H9 (cell line): ENCODE results near the gene SLC12A3. TPM values are rescaled to one million over a fixed set of nuclear protein-coding genes. Genes with fewer than 3 reads are reported as not detected.

Experiments
- DNase-seq: peaks from one replicate; pipeline ENCODE4 v3.0.0-alpha.2; 2017
- H2AFZ ChIP-seq: one replicate; pipeline ENCODE4 v1.6.1; 2013; ENCODE audit warnings: mild to moderate bottlenecking, low read length, control low read depth, moderate library complexity
- H2AK5ac ChIP-seq: 2 replicates; pipeline ENCODE4 v1.6.1; 2013; ENCODE audit warnings: low read length, control low read depth, mixed read lengths; ENCODE audit not compliant: insufficient read length
- H2BK120ac ChIP-seq: one replicate; pipeline ENCODE4 v1.6.1; 2013; ENCODE audit warnings: low read depth, mild to moderate bottlenecking, low read length, control low read depth, inconsistent platforms; ENCODE audit not compliant: poor library complexity, severe bottlenecking
- H2BK12ac ChIP-seq: 2 replicates; pipeline ENCODE4 v1.6.1; 2013; ENCODE audit warnings: low read length, control low read depth, mixed read lengths, low read depth; ENCODE audit not compliant: insufficient read length
- H2BK15ac ChIP-seq: 2 replicates; pipeline ENCODE4 v1.6.1; 2013; ENCODE audit warnings: low read depth, low read length, control low read depth
- H2BK20ac ChIP-seq: one replicate; pipeline ENCODE4 v1.6.1; 2013; ENCODE audit warnings: low read depth, mild to moderate bottlenecking, low read length, control low read depth, inconsistent platforms; ENCODE audit not compliant: poor library complexity, severe bottlenecking
- H2BK5ac ChIP-seq: 2 replicates; pipeline ENCODE4 v1.6.1; 2013; ENCODE audit warnings: low read length, control low read depth, mixed read lengths; ENCODE audit not compliant: insufficient read length
- H3K14ac ChIP-seq: 2 replicates; pipeline ENCODE4 v1.6.1; 2013; ENCODE audit warnings: low read length, control low read depth; ENCODE audit not compliant: insufficient read depth
- H3K18ac ChIP-seq: 2 replicates; pipeline ENCODE4 v1.6.1; 2013; ENCODE audit warnings: low read depth, mild to moderate bottlenecking, mixed read lengths, low read length, control low read depth; ENCODE audit not compliant: insufficient read length
- H3K23ac ChIP-seq: 2 replicates; pipeline ENCODE4 v1.6.1; 2013; ENCODE audit warnings: low read length, control low read depth, mixed read lengths, low read depth; ENCODE audit not compliant: insufficient read length
- H3K23me2 ChIP-seq: 2 replicates; pipeline ENCODE4 v1.6.1; 2013; ENCODE audit warnings: low read depth, mild to moderate bottlenecking, mixed read lengths, low read length, control low read depth; ENCODE audit not compliant: insufficient read length, poor library complexity, severe bottlenecking
- H3K27ac ChIP-seq: 2 replicates; pipeline ENCODE4 v1.5.1; 2013; ENCODE audit warnings: low read length, control low read depth, mixed read lengths, low read depth; ENCODE audit not compliant: insufficient read length
- H3K27me3 ChIP-seq: 2 replicates; pipeline ENCODE4 v1.6.1; 2013; ENCODE audit warnings: low read length, control low read depth, inconsistent platforms; ENCODE audit not compliant: insufficient read depth
- H3K4ac ChIP-seq: 2 replicates; pipeline ENCODE4 v1.6.1; 2013; ENCODE audit warnings: low read depth, mild to moderate bottlenecking, control low read depth, inconsistent platforms, low read length, moderate library complexity
- H3K4me1 ChIP-seq: 2 replicates; pipeline ENCODE4 v1.6.1; 2013; ENCODE audit warnings: low read length, control low read depth, inconsistent platforms; ENCODE audit not compliant: insufficient read depth
- H3K4me2 ChIP-seq: 2 replicates; pipeline ENCODE4 v1.6.1; 2013; ENCODE audit warnings: low read length, control low read depth, mixed read lengths; ENCODE audit not compliant: insufficient read length, insufficient read depth
- H3K56ac ChIP-seq: 2 replicates; pipeline ENCODE4 v1.6.1; 2013; ENCODE audit warnings: low read depth, mild to moderate bottlenecking, mixed read lengths, low read length, control low read depth; ENCODE audit not compliant: insufficient read length
- H3K79me1 ChIP-seq: 2 replicates; pipeline ENCODE4 v1.6.1; 2013; ENCODE audit warnings: low read depth, mild to moderate bottlenecking, moderate library complexity, low read length, control low read depth, inconsistent platforms; ENCODE audit not compliant: insufficient read depth, poor library complexity, severe bottlenecking
- H3K79me2 ChIP-seq: 2 replicates; pipeline ENCODE4 v1.6.1; 2013; ENCODE audit warnings: low read length, control low read depth, inconsistent platforms; ENCODE audit not compliant: insufficient read depth
- H3K9ac ChIP-seq: 2 replicates; pipeline ENCODE4 v1.6.1; 2013; ENCODE audit warnings: low read length, control low read depth, mixed read lengths; ENCODE audit not compliant: insufficient read length; ENCODE audit errors: extremely low read depth
- H3K9me3 ChIP-seq: one replicate; pipeline ENCODE4 v1.6.1; 2013; ENCODE audit warnings: low read depth, low read length, inconsistent platforms; ENCODE audit not compliant: control insufficient read depth
- H3T11ph ChIP-seq: one replicate; pipeline ENCODE4 v1.6.1; 2013; ENCODE audit warnings: mild to moderate bottlenecking, low read length, control low read depth, inconsistent platforms
- H4K20me1 ChIP-seq: one replicate; pipeline ENCODE4 v1.6.1; 2013; ENCODE audit not compliant: control insufficient read depth, insufficient read length, insufficient read depth
- H4K5ac ChIP-seq: 2 replicates; pipeline ENCODE4 v1.6.1; 2013; ENCODE audit warnings: low read depth, mild to moderate bottlenecking, mixed read lengths, low read length, control low read depth; ENCODE audit not compliant: insufficient read length
- H4K8ac ChIP-seq: replicated peaks from 2 replicates; pipeline ENCODE4 v1.6.1; 2013; ENCODE audit warnings: low read length, control low read depth, mixed read lengths, low read depth; ENCODE audit not compliant: insufficient read length
- H4K91ac ChIP-seq: 2 replicates; pipeline ENCODE4 v1.6.1; 2013; ENCODE audit warnings: low read depth, mild to moderate bottlenecking, moderate library complexity, mixed read lengths, low read length, control low read depth; ENCODE audit not compliant: insufficient read length
- H3K27ac Mint-ChIP-seq, 3 experiments: 2 replicates in 2 of 3; 3 replicates in 1 of 3; pipeline ENCODE4 v1.8.0; 2020 to 2021; ENCODE audit warnings: mixed read lengths in 3 of 3, mild to moderate bottlenecking in 1 of 3, moderate library complexity in 1 of 3
- H3K27me3 Mint-ChIP-seq: 2 replicates; pipeline ENCODE4 v1.8.0; 2021; ENCODE audit warnings: low read depth, mild to moderate bottlenecking, moderate library complexity, mixed read lengths
- H3K36me3 Mint-ChIP-seq, 3 experiments: 2 replicates in 2 of 3; 3 replicates in 1 of 3; pipeline ENCODE4 v1.8.0; 2020 to 2021; ENCODE audit warnings: low read depth in 3 of 3, mixed read lengths in 3 of 3; ENCODE audit not compliant: insufficient read depth in 1 of 3
- H3K4me1 Mint-ChIP-seq, 2 experiments: 2 replicates each; pipeline ENCODE4 v1.8.0; 2020; ENCODE audit warnings: mixed read lengths in 2 of 2
- H3K4me3 Mint-ChIP-seq, 2 experiments: 2 replicates in 1 of 2; 3 replicates in 1 of 2; pipeline ENCODE4 v1.8.0; 2020 to 2021; ENCODE audit warnings: mild to moderate bottlenecking in 2 of 2, mixed read lengths in 2 of 2, moderate library complexity in 1 of 2
- H3K9me3 Mint-ChIP-seq, 2 experiments: 2 replicates in 1 of 2; 3 replicates in 1 of 2; pipeline ENCODE4 v1.8.0; 2020; ENCODE audit warnings: mild to moderate bottlenecking in 2 of 2, mixed read lengths in 2 of 2, moderate library complexity in 1 of 2
- WGBS: extraction: QIAGEN DNeasy Blood & Tissue Kit; methylation state at CpG from one replicate; pipeline ENCODE4 v1.1.7; 2013; ENCODE audit warnings: missing lambda C conversion rate, low lambda C conversion rate, mixed read lengths; ENCODE audit not compliant: insufficient read length; ENCODE audit errors: extremely low coverage; 5-methylcytosine and 5-hydroxymethylcytosine counted together
- total RNA-seq: library from RNA; stranded (reverse); gene quantifications from 2 replicates; pipeline ENCODE4 v1.2.1, GENCODE V29; 2021
- TF ChIP-seq, protein P1 (sequence below): fragments of 200-600 bp; sonication (generic); conservative IDR thresholded peaks from 3 replicates; pipeline ENCODE4 v1.8.0; 2021; ENCODE audit warnings: antibody characterized with exemption, mild to moderate bottlenecking

The SLC12A3 gene
- total RNA-seq, 1 experiment from 2014 or later: not detected

- peaks cover 3 to 7% of the 10 kb centered on the region in 2 experiments; a peak in 3 of 5 replicates for H3K9me3 Mint-ChIP-seq
- WGBS: no CpG with 5 or more reads among the region's 3 CpGs
Measured at GRCh38 chr16:56907401-56907800, 42.4 kb downstream of the SLC12A3 start.

More at GRCh38 chr16:56907401-56907800, 42.4 kb downstream of the SLC12A3 start:
- Histone ChIP-seq H3T11ph (no peak overlapping the region), H2BK15ac (no peak overlapping the region), H3K79me1 (no peaks in the 10 kb centered on the region), H2AFZ (no peak overlapping the region), H3K27me3 (no peaks in the 10 kb centered on the region), H3K9me3 (no peaks in the 10 kb centered on the region), H2BK12ac (no peak overlapping the region), H4K5ac (no peak overlapping the region), H4K91ac (no peak overlapping the region), H3K23ac (no peak overlapping the region), H3K56ac (no peak overlapping the region), H3K27ac (no peak overlapping the region), H2BK120ac (no peak overlapping the region), H3K9ac (no peak overlapping the region), H4K20me1 (no peaks in the 10 kb centered on the region), H3K4me1 (peaks cover 5% of the 10 kb centered on the region), H3K18ac (no peak overlapping the region), H3K4ac (no peak overlapping the region), H3K79me2 (no peaks in the 10 kb centered on the region), H2BK20ac (no peak overlapping the region), H4K8ac (no peak overlapping the region), H3K14ac (no peak overlapping the region), H3K4me2 (no peak overlapping the region), H3K23me2 (no peaks in the 10 kb centered on the region), H2AK5ac (no peak overlapping the region), H2BK5ac (no peak overlapping the region)
- H3K27ac Mint-ChIP-seq: no peak overlapping the region; a peak in 1 of 7 replicates
- peaks cover 30 to 36% of the 10 kb centered on the region in 2 experiments for H3K4me1 Mint-ChIP-seq
- H3K27me3 Mint-ChIP-seq: peaks cover 6% of the 10 kb centered on the region
- no peak for DNase-seq
- H3K4me3 Mint-ChIP-seq: no peak overlapping the region
- TF ChIP-seq, protein P1, sequence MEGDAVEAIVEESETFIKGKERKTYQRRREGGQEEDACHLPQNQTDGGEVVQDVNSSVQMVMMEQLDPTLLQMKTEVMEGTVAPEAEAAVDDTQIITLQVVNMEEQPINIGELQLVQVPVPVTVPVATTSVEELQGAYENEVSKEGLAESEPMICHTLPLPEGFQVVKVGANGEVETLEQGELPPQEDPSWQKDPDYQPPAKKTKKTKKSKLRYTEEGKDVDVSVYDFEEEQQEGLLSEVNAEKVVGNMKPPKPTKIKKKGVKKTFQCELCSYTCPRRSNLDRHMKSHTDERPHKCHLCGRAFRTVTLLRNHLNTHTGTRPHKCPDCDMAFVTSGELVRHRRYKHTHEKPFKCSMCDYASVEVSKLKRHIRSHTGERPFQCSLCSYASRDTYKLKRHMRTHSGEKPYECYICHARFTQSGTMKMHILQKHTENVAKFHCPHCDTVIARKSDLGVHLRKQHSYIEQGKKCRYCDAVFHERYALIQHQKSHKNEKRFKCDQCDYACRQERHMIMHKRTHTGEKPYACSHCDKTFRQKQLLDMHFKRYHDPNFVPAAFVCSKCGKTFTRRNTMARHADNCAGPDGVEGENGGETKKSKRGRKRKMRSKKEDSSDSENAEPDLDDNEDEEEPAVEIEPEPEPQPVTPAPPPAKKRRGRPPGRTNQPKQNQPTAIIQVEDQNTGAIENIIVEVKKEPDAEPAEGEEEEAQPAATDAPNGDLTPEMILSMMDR: no peak
- H3K36me3 Mint-ChIP-seq: peaks cover 0 to 3% (median 0%) of the 10 kb centered on the region in 3 experiments; a peak in 1 of 7 replicates
